Non-pigmented ciliary epithelial cell (primary cell): ENCODE results near the gene CEP85.

ENCODE experiments used
- DNase-seq: peaks from one replicate; pipeline ENCODE4 v3.0.0-alpha.2; 2010; ENCODE audit warnings: low read depth

CEP85 gene, protein sequence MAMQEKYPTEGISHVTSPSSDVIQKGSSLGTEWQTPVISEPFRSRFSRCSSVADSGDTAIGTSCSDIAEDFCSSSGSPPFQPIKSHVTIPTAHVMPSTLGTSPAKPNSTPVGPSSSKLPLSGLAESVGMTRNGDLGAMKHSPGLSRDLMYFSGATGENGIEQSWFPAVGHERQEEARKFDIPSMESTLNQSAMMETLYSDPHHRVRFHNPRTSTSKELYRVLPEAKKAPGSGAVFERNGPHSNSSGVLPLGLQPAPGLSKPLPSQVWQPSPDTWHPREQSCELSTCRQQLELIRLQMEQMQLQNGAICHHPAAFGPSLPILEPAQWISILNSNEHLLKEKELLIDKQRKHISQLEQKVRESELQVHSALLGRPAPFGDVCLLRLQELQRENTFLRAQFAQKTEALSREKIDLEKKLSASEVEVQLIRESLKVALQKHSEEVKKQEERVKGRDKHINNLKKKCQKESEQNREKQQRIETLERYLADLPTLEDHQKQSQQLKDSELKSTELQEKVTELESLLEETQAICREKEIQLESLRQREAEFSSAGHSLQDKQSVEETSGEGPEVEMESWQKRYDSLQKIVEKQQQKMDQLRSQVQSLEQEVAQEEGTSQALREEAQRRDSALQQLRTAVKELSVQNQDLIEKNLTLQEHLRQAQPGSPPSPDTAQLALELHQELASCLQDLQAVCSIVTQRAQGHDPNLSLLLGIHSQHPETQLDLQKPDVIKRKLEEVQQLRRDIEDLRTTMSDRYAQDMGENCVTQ

DNA sequence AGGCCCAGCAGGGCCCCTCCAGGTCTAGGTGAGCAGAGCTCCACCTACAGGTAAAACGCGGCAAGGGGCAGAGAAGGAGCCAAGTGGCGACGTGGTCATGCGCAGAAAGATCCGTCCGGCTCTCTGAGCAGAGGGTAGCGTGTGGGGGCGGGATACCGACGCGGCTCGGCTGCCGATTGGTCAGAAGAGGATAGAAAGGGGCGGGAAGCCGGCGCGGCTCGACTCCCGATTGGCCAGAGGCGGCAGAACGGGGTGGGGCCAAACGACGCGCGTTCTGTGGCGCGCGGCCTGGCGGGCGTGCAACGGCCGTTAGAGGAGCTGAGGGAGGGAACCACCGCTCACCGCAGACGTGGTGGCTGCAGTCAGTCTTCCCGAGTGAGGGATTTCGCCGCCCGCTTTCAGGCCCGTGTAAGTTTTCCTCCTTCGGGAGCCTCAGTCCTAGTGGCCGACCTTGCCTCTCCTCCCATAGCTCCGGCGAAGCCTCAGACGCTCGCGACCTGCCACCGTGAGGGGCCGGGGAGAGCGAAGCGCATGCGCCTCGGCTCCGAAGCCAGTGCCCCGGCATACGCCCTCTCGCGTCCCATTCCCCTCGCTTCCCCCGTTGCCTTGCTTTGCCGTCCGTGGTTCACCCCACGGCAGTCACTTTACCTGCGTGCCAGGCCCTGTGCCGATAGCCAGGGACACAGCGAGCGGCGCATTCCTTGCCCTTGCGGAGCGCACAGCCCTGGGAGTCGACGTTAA is at the start of gene CEP85:
CEP85 (plus strand) TSS at position 298 of the 741 bp plus-strand sequence. CDS start 5,584 bp downstream, outside the sequence.
- DNase-seq = peak; percentile 81

DNA sequence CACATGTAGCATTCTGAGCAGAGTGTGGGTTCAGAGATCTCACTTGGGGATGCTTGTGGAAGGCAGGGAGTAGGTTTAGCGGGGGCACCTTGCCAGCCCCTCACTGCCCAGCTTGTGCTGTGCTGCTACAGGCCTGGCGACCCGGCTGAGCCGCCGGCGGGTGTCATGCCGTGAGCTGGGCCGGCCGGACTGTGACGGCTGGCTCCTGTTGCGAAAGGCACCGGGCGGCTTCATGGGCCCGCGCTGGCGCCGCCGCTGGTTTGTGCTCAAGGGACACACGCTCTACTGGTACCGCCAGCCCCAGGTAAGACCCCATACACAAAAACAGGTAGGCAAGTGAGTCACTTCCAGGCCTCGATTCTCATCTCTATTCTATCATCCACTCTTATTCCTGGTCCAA is 49.1 kb upstream of the CEP85 start:
- no peak for DNase-seq

DNA sequence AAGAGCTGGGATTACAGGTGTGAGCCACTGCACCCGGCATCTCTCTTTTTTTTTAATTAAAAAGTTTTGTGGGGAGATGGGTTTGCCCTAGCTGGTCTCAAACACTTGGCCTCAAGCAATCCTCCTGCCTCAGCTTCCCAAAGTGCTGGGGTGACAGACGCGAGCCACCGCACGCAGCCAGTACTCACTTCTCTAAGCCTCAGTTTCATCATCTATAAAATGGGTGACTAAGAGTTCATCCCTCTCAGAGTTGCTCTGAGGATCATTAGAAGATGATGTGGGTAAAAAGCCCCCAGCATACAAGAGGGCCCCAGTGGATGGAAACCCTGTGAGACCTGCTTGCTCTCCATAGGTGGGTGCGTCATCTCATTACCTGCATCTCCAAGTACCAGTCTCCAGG is 46.1 kb upstream of the CEP85 start:
- DNase-seq = no peak

DNA sequence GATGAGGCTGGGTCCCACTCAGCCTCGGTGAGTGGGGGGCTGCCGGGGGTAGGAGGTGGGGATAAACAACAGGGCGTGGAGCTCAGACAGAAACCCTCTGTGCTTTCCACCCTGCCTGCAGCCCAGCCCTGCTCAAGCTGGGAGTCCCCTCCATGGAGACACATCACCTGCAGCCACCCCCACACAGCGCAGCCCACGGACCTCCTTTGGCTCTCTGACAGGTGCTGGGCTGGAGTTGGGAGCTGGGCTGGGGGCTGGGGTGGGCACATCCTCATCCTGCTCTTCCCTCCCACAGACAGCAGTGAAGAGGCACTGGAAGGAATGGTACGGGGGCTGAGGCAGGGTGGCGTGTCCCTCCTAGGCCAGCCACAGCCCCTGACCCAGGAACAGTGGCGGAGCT is 45.5 kb upstream of the CEP85 start:
- no peak for DNase-seq

DNA sequence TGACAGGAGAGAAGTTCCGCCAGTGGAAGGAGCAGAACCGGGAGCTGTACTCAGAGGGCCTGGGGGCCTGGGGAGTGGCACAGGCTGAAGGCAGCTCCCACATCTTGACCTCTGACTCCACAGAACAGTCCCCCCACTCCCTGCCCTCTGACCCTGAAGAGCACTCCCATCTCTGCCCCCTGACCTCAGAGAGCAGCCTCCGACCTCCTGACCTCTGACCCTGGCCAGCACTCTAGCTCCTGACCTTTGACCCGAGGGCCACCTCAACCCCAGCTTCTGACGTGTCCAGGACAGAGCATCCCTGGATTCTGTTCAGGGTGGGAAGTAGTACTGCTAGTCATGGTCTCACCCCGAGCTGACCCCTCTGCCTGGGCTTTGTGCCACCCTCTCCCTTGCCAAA is 44.7 kb upstream of the CEP85 start:
- no peak for DNase-seq

DNA sequence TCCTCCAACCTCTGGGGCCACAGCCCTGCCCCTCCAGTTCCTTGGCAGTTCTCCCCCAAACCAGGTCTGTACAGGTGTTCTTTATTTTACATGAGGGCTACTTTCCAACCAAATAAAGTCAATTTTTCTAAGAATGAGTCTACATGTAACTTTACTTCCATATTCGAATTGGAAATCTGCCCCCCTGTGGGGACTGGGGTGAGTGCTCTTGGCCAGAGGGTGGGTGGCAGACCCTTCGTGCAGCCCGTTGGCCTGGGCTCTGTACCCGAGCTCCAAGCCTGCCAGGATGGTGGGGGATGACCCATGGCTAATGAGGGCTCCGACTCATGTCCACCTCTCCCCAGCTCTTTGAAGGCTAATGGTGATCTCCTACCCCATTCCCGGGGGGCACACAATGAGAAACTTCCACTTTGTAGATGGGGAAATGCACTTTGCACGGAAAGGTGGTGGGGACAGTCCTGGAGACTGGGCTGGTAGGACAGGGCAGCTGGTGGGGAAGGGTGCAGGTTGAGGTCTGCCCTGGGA is 44.2 kb upstream of the CEP85 start:
- DNase-seq = no peak

DNA sequence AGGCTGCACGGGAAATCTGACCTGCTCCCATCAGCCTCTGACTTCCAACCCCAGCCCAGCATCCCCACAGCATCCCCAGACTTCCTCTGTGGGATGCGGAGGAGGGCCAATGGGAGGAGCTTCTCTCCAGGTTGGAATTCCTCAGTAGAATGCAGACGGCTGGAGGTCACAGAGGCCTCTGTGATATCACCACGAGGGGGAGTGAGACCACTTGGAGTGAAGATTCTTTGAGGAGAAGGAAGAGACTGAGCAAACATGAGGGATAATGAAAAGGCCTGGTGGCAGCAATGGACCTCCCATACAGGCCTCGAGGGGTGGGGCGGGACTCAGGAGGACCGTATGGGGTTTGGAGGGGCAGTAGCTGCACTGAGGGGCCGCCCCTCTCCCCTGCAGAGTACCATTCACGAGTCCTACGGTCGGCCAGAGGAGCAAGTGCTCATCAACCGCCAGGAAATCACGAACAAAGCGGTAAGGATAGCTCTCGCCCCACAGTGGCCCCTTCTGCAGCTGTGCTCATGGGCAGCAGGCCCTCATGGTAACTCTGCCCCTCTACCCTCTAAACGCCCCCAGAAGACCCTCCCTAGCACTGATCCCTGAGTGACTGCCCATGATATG is 43.5 kb upstream of the CEP85 start, which contains the start of gene CATSPER4:
CATSPER4 (plus strand) TSS at position 230 of the 615 bp plus-strand sequence; CDS start at position 256, 26 bp downstream.
- DNase-seq = no peak

DNA sequence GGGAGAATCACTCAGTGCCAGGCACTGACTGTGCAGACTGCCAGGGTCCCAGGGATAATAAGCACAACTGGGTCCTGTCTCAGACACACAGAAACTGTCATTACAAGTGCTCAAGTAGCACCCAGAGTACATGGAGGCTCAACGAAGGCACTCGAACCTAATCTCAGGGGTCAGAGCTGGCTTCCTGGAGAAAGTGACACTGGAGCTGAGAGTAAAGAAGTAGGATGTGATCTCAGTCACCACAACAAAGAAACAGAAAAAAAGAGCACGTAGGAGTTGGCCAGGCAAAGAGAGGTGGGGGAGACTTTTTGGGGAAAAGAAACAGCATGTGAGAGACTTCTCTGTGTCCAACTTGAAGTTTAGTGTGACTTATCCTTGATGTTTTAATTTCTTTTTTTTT is 42.3 kb upstream of the CEP85 start:
- DNase-seq = no peak

DNA sequence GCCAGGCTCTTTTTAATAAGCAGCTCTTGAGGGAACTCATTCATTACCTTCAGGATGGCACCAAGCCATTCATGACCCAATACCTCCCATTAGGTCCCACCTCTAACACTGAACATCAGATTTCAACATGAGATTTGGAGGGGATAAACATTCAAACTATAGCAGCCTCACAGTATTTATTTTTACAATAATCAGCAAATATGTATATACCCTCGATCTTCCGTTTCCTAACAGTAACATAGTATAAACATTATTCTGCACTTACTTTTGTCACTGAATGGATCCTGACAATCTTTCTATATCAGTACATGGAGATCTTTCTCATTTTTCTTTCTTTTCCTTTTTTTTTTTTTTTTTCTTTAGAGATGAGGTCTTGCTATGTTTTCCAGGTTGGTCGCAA is 38.2 kb upstream of the CEP85 start:
- DNase-seq = no peak

DNA sequence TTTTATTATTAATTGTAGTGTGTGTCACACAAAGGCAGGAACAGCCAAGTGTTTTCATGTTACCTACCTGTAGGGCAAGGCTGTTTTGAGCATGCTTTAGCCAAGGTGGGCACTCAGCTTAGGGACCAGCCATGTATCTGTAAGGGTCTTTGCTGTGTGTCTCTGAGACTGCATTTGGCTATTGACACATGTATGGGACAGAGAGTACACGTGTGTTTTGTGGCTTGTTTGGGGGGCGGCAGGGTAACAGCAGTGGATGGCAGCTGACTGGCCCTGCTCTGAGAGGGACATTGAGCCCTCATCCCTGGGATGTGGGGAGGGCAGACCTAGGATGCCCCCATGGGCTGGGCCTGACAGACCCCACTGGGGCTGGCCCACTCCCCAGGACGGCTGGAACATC is 36.7 kb upstream of the CEP85 start:
- no peak for DNase-seq

DNA sequence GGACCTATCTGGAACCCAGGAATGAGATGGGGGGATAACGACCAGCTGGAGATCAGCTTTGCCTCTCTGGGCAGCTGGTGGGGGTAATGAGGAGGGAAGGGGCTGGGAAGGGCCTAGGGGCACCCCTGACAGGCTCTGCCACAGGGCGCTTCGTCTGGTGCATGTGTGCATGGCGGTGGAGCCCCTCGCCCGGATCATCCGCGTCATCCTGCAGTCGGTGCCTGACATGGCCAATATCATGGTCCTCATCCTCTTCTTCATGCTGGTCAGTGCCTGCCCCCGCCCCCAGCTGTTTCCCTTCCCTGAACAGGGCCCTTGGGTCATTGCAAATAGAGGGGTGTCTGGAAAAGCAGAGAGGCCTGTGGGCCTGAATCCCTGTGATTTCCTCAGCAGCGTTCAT is 36.2 kb upstream of the CEP85 start:
- DNase-seq = no peak

DNA sequence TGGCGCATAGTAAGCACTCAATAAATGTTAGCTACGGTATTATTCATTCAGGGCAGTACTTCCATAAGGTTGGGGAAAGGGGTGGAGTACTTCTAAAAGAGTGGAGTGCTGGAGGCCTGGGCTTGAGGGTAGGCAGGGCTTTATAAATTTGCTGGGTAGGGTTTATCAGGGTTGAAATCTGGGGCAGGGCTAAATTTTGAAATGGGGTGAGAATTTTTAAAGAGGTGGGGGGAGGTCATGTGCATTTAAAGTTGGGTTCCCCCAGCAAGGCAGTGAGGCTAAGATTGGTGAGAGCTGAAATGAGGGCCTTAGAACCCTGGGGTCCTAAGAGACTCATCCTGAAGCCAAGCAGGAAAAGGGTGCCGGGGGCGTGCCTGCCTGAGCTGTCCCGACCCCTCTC is 33.6 kb upstream of the CEP85 start:
- no peak for DNase-seq

DNA sequence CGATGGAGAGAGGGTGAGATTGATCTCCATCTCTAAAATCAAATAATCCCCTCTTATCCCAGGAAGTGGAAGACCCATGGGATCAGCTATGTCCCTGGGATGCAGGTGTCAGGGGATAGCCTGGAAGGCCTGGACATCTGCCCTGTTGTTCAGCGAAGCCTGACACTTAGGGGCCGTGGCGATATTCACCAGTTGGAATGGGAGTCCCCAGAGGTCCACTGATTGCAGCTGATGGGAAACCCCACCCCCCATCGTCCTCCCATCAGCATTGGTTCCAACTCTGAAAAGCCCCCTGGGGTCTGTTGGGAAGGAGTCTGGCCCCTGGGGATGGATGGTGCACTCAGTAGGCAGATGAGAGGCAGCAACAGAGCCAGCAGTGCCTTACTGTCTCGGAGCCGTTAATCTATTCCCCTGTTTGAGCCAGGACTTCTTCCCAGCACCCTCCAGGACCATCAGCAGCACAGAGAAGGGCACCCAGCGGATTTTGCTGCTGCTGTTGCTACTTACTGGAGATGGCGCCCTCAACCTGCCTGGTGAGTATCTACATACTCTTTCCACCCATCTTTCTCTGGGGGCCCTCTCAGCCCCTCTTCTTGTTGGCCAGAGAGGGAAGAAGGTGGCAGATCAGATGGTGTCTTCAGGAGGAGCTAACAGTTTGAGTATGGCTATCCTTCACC is 30.2 kb upstream of the CEP85 start:
- no peak for DNase-seq

DNA sequence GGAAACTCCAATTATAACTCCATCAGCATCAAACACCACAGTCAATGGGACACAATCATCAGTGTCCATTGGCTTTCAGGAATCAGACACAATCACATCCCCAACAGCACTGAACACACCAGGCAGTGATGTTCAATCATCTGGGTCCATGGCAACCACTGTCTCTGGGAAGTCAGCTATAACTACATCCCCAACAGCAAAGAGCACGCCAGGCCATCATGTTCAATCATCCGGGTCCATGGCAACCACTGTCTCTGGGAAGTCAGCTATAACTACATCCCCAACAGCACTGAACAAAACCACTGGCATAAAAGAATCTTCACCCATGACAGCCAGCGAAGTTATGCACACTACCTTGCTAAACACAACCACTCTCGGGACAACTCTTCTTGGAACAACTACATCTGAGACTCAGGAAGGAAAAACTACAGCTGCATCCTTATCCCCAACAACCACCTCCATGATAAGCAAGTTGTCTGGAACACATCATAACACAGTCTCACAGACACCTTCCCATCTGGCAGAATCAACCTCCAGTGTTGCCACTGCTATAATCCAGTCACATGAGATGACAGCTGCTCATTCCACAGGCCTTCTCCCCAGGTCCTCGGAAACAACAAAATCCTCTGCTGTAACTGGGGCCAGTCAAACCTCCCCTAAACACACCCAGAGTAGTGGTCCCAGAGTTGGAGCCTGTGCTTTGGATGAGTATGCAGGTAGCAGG is 23.7 kb upstream of the CEP85 start:
- no peak for DNase-seq

DNA sequence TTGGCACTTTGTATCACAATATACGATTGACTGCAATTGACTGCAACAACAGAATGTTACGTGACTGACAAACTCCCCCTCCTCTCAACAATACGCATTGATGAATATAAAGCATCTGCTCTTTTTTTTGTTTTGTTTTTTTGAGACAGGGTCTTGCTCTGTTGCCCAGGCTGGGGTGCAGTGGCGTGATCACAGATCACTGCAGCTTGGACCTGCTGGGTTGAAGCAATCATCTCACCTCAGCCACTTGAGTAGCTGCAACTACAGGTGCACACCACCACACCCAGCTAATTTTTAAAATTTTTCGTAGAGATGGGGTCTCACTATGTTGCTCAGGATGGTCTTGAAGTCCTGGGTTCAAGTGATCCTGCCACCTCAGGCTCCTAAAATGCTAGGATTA is 21.3 kb upstream of the CEP85 start:
- DNase-seq = no peak

DNA sequence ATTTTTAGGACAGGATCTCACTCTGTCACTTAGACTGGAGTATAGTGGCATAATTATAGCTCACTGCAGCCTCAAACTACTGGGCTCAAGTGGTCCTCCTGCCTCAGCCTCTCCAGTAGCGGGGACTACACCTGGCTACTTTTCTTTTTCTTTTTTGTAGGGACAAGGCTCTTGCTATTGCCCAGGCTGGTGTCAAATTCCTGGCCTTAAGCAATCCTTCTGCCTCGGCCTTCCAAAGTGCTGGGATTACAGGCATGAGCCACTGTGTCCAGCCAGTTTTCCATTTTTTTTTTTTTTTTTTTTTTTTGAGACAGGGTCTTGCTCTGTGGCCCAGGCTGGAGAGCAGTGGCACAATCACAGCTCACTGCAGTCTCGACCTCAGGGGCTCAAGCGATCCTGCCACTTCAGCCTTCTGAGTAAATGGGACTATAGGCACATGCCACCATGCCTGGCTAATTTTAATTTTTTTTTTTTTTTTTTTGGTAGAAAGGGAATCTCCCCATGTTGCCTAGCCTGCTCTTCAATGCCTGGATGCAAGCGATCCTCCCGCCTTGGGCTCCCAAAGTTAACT is 20.6 kb upstream of the CEP85 start:
- no peak for DNase-seq

DNA sequence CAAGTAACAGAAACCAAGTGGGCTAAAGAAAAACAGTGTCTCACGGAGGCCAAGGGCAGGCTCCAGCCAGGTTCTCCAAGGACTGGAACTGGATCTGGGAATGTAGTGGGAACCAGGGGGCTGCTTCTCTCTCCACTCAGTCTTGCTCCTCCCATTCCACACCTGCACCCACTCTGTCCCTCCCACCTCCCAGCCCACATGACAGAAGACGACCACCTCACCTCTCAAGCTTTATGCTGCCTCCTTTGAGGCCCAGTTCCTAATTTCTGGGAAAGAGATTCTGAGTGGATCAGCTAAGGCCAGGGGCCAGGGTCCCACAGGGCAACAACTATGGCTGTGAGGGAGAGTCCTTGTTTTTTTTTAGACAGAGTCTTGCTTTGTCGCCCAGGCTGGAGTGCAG is 18.8 kb upstream of the CEP85 start:
- DNase-seq = no peak

DNA sequence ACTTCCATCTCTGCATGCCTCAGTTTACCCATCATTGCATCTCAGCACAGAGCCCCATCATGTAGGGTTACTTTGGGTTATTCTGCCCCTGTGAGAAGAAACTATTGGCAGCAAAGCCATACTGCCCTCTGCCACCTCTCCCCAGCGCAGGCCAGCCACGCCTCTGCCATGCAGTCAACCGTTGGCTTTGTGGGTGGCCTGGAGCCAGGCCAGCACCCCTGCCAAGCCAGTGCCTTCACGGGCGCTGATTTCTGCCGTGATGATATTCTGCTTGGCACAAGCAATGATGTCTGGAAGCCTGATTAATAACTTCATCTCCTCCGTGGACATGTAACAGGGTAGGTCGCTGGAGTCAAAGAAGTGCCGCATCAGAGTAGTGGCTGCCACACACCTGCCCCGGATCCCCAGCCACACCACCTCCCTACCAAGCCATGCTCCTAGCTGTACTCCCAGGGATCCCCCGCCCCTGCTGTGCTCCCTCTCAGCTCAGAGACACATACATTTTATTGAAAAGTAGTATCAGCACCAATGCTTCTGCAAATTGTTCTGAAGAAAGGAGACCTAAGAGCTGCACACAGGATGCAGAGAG is 15.0 kb upstream of the CEP85 start:
- DNase-seq = no peak

DNA sequence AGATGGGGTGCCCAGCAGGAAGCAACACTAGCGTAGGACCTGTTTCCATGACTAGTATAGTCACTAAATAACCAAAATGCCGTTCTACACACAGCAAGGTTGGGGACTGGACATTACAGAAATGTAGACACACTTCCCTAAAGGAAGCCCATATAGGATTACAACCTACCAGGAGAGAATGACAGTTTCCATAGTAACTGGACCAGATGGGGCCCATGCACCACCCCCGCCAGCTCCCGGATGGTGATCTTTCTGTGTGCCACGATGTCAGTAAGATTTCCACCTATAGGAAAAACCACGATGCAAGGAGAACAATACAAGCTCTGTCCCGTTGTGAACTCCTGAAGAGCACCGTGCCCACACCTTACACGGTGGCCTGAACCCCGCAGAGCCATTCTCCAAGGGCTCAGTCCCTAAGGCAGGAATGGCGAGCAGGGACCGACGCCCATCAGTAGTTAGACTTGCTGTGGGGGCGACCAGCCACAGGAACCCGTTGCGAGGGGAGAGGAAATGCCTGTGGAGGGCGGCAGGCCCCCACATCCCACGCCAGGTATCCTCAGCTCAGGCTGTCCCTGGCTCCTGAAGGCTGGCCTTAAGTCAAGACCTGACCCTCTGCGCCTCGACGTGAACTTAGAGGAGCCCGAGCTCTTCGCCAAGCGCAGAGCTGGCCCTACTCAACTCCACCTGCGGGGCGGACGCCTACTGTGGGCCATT is 13.6 kb upstream of the CEP85 start:
- no peak for DNase-seq
